SK-N-SH (cell line): Measurements from ENCODE around the gene UGT2B15.

Experiments used
- CHD2 ChIP-seq: fragments of 150-350 bp; IDR thresholded peaks from 2 replicates; pipeline ENCODE4 v1.6.1; 2018; ENCODE audit warnings: low read length; ENCODE audit not compliant: partially characterized antibody
- CTCF ChIP-seq: fragments of 200-600 bp; sonication (generic); IDR thresholded peaks from 2 replicates; pipeline ENCODE4 v1.6.1; 2017; ENCODE audit warnings: antibody characterized with exemption, mild to moderate bottlenecking, moderate library complexity
- EP300 ChIP-seq, 2 experiments: IDR thresholded peaks; 2 replicates each; pipeline versions ENCODE4 v1.4.0 to v1.6.1; 2012; ENCODE audit warnings: borderline replicate concordance in 1 of 2, low read depth in 1 of 2, low read length in 1 of 2
- EZH2phosphoT487 ChIP-seq: fragments of 200-600 bp; sonication (generic); IDR thresholded peaks from 2 replicates; pipeline ENCODE4 v1.6.1; 2017; ENCODE audit warnings: low read depth, mixed run types, mild to moderate bottlenecking, antibody characterized with exemption, moderate library complexity, borderline replicate concordance
- GATA2 ChIP-seq: sonication (generic); formaldehyde crosslinking; IDR thresholded peaks from 2 replicates; pipeline ENCODE4 v1.5.0; 2020; ENCODE audit warnings: mild to moderate bottlenecking, missing genetic modification reagents
- MAX ChIP-seq: IDR thresholded peaks from 2 replicates; pipeline ENCODE4 v1.4.0; 2012; ENCODE audit warnings: low read depth
- MEF2A ChIP-seq: IDR thresholded peaks from 2 replicates; pipeline ENCODE4 v1.4.0; 2012; ENCODE audit warnings: low read depth, borderline replicate concordance
- NFIC ChIP-seq: IDR thresholded peaks from 2 replicates; pipeline ENCODE4 v1.4.0; 2012; ENCODE audit warnings: borderline replicate concordance
- RAD21 ChIP-seq: IDR thresholded peaks from 2 replicates; pipeline ENCODE4 v1.6.1; 2012; ENCODE audit warnings: mild to moderate bottlenecking, low read length
- RFX5 ChIP-seq: IDR thresholded peaks from 2 replicates; pipeline ENCODE4 v1.6.1; 2012; ENCODE audit warnings: mild to moderate bottlenecking, improper control_type of control experiment, low read length
- RXRA ChIP-seq: IDR thresholded peaks from 2 replicates; pipeline ENCODE4 v1.4.0; 2012; ENCODE audit warnings: low read depth, mild to moderate bottlenecking, borderline replicate concordance
- SMC3 ChIP-seq: IDR thresholded peaks from 2 replicates; pipeline ENCODE4 v1.6.1; 2012; ENCODE audit warnings: low read depth, low read length, improper control_type of control experiment
- TCF12 ChIP-seq: IDR thresholded peaks from 2 replicates; pipeline ENCODE4 v1.4.0; 2012
- USF1 ChIP-seq: IDR thresholded peaks from 2 replicates; pipeline ENCODE4 v1.4.0; 2012; ENCODE audit warnings: low read depth, borderline replicate concordance

- TF ChIP-seq CHD2: no peak
- no peak for TF ChIP-seq SMC3
- TF ChIP-seq CTCF: no peak
- no peak for TF ChIP-seq RFX5
- no peak for TF ChIP-seq RAD21
- no peak for TF ChIP-seq RXRA
- no peak for TF ChIP-seq MEF2A
- TF ChIP-seq USF1: no peak
- TF ChIP-seq GATA2 (CRISPR knock-in tag): no peak
- TF ChIP-seq EZH2phosphoT487: no peak
- TF ChIP-seq EP300 (IDR thresholded peaks at IDR 0.05; ENCODE audit: borderline replicate concordance in 1 of 2, low read depth in 1 of 2, low read length in 1 of 2): no peak
- TF ChIP-seq MAX: no peak
- no peak for TF ChIP-seq NFIC
- no peak for TF ChIP-seq TCF12
Measured at GRCh38 chr4:68613752-68614151, 56.7 kb downstream of the UGT2B15 start.
